ENCODE data around the gene KCNMA1. TPM values are rescaled to one million over a fixed set of nuclear protein-coding genes. Genes with fewer than 3 reads are reported as not detected.

KCNMA1 gene
- total RNA-seq, 3 donors from 2014 or later (not counting 1 experiment from before 2014, with no cell fraction given) = 0.40 to 1.8 (median 0.63) TPM

GRCh38 chr10:76871697-76872295 is 765.8 kb downstream of the KCNMA1 start:
- Histone ChIP-seq H3K4me1 (ENCODE audit: control insufficient read depth, insufficient read depth, low read length) (no peaks in the 10 kb centered on the region), H3K27ac (ENCODE audit: low read length) (no peak overlapping the region), H3K9me3 (ENCODE audit: control insufficient read depth, insufficient read depth, low read length) (no peaks in the 10 kb centered on the region), H3K36me3 (ENCODE audit: control insufficient read depth, insufficient read depth, low read length) (no peaks in the 10 kb centered on the region), H3K4me3 (ENCODE audit: low read length) (no peak overlapping the region), H3K27me3 (ENCODE audit: control insufficient read depth, insufficient read depth, low read length) (no peaks in the 10 kb centered on the region)
- DNase-seq (no peak), ATAC-seq (no peak)
- no peak for TF ChIP-seq CTCF (IDR thresholded peaks at IDR 0.05)
- Mint-ChIP-seq H3K27ac (no peak overlapping the region), H3K36me3 (no peaks in the 10 kb centered on the region), H3K4me1 (no peaks in the 10 kb centered on the region), H3K27me3 (ENCODE audit: low read depth in 2 of 2) (peaks cover 10 to 19% of the 10 kb centered on the region in 2 donors), H3K9me3 (no peaks in the 10 kb centered on the region), H3K4me3 (no peak overlapping the region)
- intact Hi-C loops (cut with micrococcal nuclease) = no loop called here
- WGBS (ENCODE audit: insufficient coverage) = 92% methylated on average over 2 of the region's 2 CpGs

- Histone ChIP-seq H3K36me3 (ENCODE audit: control insufficient read depth, insufficient read depth, low read length) (no peaks in the 10 kb centered on the region), H3K4me1 (ENCODE audit: control insufficient read depth, insufficient read depth, low read length) (no peaks in the 10 kb centered on the region), H3K9me3 (ENCODE audit: control insufficient read depth, insufficient read depth, low read length) (no peaks in the 10 kb centered on the region), H3K27me3 (ENCODE audit: control insufficient read depth, insufficient read depth, low read length) (no peaks in the 10 kb centered on the region), H3K27ac (ENCODE audit: low read length) (no peak overlapping the region), H3K4me3 (ENCODE audit: low read length) (no peak overlapping the region)
- Mint-ChIP-seq H3K27me3 (ENCODE audit: low read depth in 2 of 2) (peaks cover 10 to 17% of the 10 kb centered on the region in 2 donors), H3K4me3 (no peak overlapping the region), H3K27ac (no peak overlapping the region), H3K4me1 (no peaks in the 10 kb centered on the region), H3K36me3 (no peaks in the 10 kb centered on the region), H3K9me3 (no peaks in the 10 kb centered on the region)
- intact Hi-C loops (cut with micrococcal nuclease) = no loop called here
- ATAC-seq (no peak), DNase-seq (no peak)
- 94% methylated on average over 10 of the region's 10 CpGs for WGBS (ENCODE audit: insufficient coverage)
- no peak for TF ChIP-seq CTCF (IDR thresholded peaks at IDR 0.05)
These were observed 767.7 kb downstream of the KCNMA1 start for GRCh38 chr10:76869931-76870330.

- no peaks in the 10 kb centered on the region for H3K4me1 ChIP-seq (ENCODE audit: control insufficient read depth, insufficient read depth, low read length)
- no peaks in the 10 kb centered on the region for H3K36me3 ChIP-seq (ENCODE audit: control insufficient read depth, insufficient read depth, low read length)
- Mint-ChIP-seq H3K4me1 (no peaks in the 10 kb centered on the region), H3K36me3 (no peaks in the 10 kb centered on the region), H3K27ac (no peak overlapping the region), H3K9me3 (peaks cover 0 to 2% of the 10 kb centered on the region in 2 donors), H3K4me3 (no peak overlapping the region), H3K27me3 (ENCODE audit: low read depth in 2 of 2) (peaks cover 13% of the 10 kb centered on the region in 2 donors)
- TF ChIP-seq CTCF (IDR thresholded peaks at IDR 0.05) = no peak
- intact Hi-C loops (cut with micrococcal nuclease) = no loop called here
- H3K27me3 ChIP-seq (ENCODE audit: control insufficient read depth, insufficient read depth, low read length) = no peaks in the 10 kb centered on the region
- no peak overlapping the region for H3K4me3 ChIP-seq (ENCODE audit: low read length)
- H3K9me3 ChIP-seq (ENCODE audit: control insufficient read depth, insufficient read depth, low read length) = no peaks in the 10 kb centered on the region
- ATAC-seq (no peak), DNase-seq (no peak)
- no peak overlapping the region for H3K27ac ChIP-seq (ENCODE audit: low read length)
- 94% methylated on average over 4 of the region's 4 CpGs for WGBS (ENCODE audit: insufficient coverage)
These were observed 769.3 kb downstream of the KCNMA1 start for GRCh38 chr10:76868098-76868977.
